Hepatic stellate cell (primary cell): ENCODE measurements around the gene FUCA2.
"Not testable (repeated sequence)": the region's sequence is repeated elsewhere in the genome, so short reads cannot be mapped to it uniquely, and the experiment has no call there.

Experiments used
- DNase-seq: peaks from one replicate; pipeline ENCODE4 v3.0.0; 2011; ENCODE audit warnings: low spot score

Gene FUCA2

DNA sequence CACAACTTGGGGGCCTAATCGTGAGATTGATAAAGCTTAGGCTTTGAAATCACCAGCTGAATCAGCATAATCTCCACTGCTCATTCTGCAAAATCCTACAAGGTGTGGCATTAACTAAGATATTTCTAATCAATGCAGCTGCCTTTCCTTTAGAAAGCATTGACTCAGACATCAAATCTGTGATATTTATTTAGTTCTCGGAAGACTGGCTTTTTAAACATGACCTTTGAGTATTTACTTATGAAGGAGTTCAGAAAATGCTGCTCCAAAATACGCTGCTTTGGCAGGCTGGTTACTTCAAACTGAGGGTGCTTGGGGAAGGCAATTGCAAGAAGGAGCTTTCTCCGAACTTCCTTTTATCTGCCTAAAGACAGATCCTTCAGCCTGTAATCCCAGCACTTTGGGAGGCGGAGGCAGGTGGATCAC lies 23.7 kb upstream of the FUCA2 start:
- DNase-seq, result no peak

DNA sequence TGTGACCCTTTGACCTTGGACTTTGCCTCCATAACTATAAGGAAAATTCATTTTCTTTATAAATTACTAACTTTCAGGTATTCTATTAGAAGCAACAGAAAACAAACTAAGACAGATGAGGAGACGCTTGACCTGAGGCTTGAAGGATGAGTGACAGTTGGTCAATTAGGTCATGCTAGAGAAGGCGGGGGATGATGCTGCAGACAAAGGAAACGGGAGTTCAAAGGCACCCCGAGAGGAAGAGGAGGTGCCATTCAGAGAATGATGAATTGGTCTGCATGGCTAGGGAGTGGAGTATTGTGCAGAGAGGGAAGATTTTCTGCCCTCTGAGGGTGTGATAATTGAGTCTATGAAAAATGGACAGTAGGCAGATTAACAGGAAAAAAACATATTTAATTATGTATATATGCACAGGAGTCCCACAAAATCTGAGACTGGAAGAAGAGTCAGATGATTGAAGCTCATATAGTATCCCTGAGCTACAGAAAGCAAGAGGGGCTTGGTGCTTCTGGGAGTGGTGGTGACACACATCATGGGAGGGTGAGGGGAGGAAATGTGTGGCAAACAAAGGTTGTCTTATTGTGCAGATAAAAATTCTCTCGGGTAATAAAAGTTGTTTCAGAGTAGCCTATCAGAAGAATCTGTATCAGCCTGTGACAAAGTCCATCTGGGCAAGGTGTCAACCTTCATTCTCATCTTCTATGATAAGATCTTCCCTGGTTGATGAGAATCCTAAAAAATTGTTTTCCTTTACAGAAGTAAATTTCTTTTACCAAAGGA lies 20.4 kb upstream of the FUCA2 start:
- DNase-seq, result no peak

DNA sequence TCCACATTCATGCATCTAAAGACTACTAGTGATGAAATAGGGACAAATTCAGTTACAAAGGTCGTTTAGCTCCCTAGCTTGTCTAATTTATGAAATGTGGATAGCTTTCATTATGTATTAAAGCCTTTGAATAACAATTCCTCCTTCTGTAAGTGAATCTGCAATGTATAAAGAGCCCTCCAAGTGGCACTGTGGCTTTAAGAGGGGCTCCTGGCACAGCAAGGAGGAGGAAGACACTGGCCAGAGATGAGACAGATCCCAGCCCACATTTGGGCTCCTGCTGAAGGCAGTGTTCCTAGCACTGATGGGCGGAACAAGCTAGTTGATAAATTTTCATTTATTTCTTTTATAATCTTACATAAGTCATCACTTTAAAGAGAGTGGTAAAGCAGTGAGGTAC lies 17.6 kb upstream of the FUCA2 start:
- peak; percentile 12 for DNase-seq

DNA sequence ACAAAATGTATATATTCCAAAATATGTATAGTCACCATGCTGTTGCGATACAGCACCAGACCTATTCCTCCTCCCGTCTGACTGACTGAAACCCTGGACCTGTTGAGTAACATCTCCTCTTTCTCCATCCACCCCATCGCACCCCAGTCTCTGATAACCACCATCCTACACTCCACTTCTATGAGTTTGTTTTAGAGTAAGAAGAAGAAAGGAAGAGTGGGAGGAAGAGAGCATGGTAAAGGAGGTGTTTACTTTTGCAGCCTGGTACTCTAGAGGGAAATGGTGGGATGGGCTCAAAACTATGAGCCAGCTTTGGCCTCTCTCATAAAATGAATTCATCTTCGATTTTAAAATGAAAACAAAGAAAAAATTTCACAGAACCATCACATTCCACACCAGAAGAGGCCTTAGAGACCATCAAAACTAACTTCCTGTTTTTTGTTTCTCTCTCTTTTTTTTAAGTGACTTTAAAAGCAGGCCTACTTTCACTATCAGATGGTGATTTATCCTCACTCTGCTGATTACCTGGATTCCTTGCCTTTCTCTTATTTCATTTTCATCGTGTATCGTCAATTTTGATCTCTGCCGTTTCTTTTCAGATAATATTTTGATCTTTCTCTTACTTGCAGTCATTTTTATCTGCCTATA lies 16.8 kb upstream of the FUCA2 start:
- DNase-seq, result no peak

DNA sequence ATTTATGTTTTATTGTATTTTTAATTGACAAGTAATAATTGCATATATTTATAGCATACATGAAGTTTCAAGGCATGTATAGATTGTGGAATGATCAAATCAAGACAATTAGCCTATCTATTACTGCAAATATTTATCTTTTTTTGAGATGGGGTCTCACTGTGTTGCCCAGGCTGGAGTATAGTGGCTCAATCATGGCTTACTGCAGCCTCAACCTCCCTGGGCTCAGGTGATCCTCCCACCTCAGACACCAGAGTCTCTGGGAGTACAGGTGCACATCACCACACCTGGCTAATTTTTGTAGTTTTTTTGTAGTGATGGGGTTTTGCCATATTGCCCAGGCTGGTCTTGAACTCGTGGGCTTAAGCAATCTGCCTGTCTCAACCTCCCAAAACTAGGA lies 16.2 kb upstream of the FUCA2 start:
- no peak for DNase-seq

DNA sequence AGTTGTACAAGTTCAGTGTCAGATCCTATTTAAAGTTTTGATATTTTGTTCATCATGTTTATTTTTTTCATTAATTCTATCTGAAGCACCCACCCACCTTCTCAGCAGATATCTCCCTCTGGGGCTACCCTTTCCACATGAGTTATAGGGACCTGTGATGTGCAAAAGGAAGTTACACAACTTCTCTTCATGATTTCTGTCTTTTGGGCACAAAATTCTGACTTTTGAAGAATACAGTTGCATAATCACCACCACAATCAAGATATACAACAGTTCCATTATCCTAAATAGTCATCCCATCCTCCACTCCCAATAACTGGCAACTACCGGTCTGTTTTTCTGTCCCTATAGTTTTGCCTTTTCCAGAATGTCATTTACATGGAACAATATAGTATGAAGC lies 13.8 kb upstream of the FUCA2 start:
- DNase-seq, result no peak

DNA sequence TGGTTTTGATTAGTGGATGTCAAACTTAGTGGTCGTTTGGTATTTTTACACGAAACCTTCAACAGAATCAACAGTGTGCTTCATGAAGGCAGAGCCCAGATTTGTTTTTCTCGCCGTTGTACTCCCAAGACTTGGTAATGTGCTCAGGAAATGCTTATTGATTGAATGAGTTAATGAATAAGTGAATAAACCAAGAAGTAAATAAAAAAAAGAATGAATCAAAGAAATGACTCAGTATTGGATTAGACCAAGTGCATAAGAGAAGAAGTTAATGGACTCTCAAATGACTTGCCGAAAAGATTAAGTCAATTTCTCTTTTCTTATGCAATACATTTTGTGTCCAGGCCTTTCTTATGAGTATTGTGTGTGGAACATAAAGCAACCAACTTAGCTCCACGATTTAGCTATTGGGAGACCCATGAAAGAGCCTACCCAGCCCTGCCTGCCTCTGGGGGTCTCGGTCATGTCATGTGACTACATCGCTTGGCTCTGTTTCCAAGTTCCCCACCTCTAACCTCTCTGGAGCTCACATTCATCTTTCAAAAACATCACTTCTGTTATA lies 10.6 kb upstream of the FUCA2 start:
- no peak for DNase-seq

DNA sequence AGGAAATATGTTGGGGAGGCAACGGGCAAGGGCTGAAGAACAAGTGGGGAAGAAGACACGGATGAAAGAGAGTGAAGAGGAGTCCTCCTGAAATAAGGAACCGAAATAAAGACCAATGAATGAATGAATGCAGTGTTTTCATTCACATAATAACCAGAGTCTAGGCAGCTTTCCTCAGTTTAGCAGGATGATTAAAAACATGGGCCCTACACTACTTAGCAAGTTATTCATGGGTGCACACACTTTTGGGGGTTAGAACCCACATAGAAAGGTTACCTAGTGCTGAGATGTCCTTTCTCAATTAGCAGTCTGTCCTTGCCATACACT lies 5.9 kb upstream of the FUCA2 start:
- no peak for DNase-seq

DNA sequence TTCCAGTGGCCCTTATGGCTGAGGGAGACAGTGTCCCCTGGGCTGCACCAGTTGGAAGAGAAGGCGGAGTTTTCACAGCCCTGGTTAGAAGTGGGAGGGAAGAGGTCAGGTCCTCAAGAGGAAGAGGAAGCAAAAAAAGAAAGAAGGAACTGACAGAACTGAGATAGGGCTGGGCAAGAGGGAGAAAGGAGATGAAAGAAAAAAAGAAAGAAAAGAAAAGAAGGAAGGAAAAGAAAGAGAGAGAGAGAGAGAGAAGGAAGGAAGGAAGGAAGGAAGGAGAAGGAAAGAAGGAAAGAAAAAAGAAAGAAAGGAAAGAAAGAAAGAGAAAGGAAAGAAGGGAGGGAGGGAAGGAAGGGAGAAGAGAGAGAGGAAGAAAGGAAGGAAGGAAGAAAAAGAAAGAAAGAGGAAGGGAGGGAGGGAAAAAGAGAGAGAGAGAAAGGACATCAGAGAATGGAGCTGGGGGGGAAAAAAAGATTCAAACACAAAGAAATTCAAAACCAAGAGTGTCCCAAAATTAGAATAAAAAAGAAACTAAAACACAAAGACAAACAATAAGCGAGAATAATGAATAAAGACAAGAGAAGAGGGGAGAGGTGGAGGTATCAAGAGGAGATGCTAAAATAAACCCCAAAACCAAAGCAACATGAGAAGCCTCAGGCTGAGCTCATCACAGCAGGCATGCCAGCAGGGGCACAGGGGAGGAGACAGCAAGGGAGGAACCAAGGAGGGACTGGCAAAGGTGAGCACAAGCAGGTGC lies 5.3 kb upstream of the FUCA2 start:
- no peak for DNase-seq

DNA sequence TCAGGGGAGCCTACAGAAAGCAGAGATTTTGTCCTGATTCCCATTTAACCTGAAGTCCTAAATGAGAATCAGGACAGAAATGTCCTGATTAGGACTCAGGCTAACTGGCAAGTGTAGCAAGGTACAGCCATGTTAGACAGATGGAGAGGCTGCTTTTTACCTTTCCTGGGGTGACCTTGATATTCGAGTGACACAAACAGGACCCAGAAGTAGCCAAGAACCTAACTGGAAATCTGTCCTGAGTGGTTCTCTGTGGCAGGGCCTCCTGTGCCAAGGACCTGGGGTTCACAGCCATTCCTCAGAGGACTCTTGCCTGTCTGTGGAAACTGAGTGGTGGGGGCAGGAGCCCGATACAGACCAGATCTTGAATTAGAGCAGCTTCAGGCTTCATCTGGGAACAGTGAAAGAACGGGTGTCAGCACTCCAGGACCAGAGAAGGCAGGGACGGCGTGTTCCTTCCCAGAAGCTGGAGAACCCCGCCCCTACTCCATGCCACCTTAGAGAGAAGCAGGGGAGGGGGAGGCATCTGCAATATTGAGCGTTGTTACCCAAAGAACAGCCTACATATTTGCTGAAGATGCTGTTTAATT lies 4.3 kb upstream of the FUCA2 start:
- DNase-seq, result no peak

DNA sequence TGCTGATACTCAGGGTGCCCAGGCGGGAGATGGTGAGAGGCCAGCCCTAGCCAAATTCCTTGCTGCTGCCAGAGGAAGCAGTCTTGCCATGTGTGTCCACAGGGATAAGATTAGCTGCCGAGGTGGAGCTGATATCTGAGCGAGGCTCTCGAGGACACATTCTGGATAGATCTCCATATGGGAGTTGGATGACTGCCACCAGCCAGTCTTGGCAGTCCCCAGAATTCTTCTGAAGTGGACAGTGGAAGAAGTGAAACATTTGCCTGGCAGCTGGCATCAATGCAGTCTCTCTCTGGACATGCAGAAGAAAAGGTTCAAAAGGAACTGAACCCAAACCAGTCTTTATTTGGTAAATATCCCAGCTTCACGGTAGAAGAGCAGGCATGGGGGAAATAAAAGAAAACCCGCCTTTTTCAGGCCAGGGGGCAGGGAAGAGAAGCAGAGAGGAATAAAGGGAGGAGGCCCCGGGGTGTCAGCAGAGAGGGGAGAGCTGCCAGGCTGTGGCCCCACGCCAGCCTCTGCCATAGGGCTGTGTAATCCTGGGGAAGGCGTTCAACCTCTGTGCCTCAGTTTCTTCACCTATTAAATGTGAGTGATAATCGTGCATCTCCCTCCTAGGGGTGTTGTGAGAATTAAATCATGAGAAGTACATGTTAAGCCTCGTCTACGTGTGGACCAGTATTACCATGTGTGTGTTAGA lies 3.7 kb upstream of the FUCA2 start:
- peak; percentile 14 for DNase-seq

DNA sequence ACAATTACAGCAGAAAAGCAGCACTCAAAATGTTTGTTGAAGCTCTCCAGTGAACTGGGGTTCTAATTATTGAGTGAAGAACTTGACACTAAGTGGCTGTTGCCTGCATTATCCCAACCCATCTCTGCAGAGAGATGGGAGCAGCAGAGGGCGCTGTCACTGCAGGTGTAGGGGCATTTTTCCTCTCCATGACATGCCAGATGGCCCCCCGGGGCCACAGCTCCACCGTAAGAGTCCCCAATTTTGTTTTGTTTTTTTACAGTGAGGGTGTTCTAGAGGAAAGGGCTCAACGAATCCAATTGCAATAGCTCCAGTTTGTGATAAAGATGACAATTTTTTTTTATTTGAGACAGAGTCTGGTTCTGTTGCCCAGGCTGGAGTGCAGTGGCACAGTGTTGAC lies 1.9 kb upstream of the FUCA2 start:
- DNase-seq, result peak; percentile 14

DNA sequence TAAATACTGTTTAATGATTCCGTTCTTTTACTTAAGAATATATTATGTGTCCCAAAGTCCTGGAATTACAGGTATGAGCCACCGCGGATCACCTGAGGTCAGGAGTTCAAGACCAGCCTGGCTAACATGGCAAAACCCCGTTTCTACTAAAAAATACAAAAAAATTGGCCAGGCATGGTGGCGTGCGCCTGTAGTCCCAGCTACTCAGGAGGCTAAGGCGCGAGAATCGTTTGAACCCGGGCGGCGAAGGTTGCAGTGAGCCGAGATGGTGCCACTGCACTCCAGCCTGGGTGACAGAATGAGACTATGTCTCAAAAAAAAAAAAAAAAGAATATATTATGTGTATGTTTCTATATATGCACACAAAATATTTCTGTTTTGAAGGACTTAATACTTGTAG lies 1.2 kb downstream of the FUCA2 start:
- DNase-seq, result not testable (repeated sequence)

DNA sequence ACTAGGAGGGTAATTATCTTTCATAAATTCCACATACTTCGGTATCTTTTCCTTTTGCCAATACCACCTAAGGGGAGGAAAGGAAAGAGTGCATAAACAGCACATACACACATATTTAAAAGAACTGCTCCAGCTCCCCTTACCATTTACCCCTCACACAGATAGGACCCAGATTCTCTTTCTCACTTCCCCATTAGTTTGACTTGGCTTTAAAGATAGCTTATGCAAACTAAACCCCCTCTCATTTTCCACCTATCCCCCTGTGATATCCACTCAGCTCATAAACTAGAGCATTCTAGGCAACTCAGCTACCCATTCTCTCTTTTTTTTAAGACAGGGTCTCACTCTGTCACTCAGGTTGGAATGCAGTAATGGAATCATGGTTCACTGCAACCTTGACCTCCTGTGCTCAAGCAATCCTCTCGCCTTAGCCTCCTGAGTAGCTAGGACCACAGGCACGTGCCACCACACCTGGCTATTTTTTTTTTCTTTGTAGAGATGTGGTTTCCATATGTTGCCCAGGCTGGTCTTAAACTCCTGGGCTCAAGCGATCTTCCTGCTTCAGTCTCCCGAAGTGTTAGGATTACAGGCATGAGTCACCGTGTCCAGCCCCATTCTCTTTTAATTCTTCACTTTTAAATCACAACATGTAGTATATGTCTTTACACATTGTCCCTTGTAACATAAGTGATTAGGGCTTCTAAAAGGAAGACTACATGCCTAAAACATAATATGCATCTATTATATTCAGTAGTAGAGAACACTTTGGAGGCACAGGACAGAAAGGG lies 4.0 kb downstream of the FUCA2 start:
- DNase-seq, result no peak

DNA sequence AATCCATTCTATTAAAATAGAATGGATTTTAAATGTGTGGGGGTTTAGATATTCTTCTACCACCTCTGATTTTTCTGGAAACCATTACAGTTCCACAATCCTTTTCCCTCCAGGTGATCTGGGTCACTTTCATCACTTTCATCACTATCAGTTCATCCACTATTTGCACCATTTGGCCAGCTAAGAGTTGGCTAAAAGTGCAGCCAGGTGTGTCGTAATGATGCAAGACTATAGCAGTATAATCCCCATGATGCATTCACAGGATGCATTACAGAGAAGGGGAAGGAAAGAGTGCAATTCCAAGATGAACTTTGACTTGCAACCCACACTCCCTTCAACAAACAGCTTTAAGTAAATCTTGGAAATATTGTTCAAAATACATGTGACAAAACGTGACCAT lies 4.9 kb downstream of the FUCA2 start:
- no peak for DNase-seq

DNA sequence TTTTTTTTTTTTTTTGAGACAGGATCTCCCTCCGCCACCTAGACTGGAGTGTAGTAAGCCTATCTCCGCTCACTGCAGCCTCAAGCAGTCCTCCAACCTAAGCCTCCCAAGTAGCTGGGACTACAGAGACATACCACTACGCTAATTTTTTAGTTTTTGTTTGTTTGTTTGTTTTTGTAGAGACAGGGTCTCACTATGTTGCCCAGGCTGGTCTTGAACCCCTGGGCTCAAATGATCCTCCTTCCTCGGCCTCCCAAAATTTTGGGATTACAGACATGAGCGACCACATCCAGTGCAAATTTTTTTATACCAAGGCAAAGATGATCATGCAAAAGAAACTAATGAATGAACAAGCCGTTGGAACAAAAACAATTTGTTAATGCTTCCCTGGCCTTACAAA lies 5.3 kb downstream of the FUCA2 start:
- no peak for DNase-seq

DNA sequence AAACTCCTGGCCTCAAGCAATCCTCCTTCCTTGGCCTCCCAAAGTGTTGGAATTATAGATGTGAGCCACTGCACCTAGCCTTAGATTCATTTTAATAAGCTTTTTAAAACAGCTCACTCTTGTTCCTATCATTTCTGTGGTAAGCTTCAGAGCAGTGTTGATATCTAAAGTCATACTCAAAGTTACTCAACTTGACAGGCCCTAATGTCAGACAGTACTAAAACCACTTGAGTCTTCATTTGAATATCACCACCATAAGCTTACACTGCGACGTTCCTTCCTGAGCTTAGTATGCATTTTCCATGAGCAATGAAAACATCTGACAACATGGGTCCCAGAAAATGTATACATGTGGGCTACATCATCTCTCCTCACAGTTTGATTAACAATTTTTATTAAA lies 6.0 kb downstream of the FUCA2 start:
- DNase-seq, result no peak

DNA sequence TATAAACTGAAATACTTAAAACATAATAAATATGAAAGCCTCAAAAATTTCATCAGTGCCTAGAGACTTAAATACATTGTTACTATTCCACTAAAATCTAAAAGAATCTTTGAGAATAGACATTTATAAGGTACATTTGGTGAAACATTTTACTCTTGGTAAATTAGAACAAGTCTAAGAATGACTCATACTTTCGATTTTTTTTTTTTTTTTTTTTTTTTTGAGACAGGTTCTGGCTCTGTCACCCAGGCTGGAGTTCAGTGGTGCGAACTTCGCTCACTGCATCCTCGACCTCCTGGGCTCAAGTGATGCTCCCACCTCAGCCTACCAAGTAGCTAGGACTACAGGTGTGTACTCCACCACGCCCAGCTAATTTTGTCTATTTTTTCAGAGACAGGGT lies 6.4 kb downstream of the FUCA2 start:
- no peak for DNase-seq

DNA sequence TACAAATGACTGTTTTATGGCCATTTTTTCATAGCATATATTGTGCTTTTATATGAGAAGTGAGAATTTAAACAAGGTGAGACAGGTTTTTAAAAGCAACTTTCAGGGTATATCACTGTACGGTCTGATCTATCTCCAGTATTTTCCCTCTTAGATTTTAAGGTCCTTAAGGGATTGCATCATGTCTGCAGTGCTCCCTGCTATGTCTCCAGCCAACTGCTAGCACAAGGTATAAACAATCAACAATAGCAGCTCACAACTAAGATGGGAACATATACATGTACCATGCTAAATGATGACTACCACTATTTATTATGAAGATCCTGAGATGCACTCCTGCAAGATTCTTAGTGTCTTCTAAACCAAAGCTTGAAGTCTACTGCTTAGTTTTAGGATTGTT lies 7.2 kb downstream of the FUCA2 start:
- no peak for DNase-seq

DNA sequence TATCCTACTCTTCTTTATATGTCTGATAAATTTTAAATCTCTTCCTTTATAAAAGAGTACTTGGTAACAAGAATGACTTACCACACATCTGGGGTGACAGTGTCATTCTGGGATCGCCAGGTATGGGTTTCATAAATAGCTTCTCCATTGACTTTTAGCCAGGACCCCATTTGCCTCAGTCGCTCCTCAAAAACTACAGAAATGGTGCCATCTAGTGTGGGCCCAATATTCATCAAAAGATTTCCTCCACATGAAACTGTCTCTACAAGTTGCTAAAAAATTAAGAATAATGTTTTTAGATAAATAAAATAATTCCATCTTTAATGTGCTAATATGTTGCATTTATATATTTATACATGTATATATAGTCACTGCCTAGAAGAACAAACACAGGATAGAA lies 9.7 kb downstream of the FUCA2 start:
- no peak for DNase-seq

DNA sequence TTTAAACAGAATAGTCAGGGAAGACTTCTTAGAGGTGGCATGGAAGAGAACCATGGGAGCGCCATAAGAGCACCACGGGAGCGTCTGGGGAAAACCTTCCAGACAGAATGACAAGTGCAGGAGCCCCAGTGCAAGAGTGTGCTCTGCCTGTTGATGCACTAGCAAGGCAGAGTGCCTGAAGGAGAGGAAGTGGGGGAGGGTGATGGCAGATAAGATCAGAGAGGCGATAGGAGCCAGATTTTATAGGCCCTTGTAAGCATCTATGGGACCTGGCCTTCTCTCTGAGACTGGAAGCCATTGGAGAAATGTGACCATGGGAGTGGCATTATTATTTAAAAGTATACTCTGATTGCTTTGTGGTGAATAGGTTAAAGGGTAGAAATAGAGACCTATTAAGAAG lies 13.1 kb downstream of the FUCA2 start:
- no peak for DNase-seq
